Endothelial cell of umbilical vein (primary cell): ENCODE results near the gene NID2. TPM values are rescaled to one million over a fixed set of nuclear protein-coding genes. Genes with fewer than 3 reads are reported as not detected.

ENCODE experiments used
- BruUV-seq: library from RNA; stranded (reverse); fragments of 400-500 nt; replicated peaks from 2 replicates; lab custom pipeline; 2021; lab: Mats Ljungman, UMichigan
- CTCF ChIA-PET: fragments of 300-600, 350-600 bp; sonication (Branson Sonifier 250); formaldehyde crosslinking; loops from one replicate; lab custom pipeline; 2021; ENCODE audit warnings: antibody characterized with exemption, inconsistent platforms; lab: Charles Lee
- POLR2A ChIA-PET: fragments of 300-600, 350-600 bp; sonication (Branson Sonifier 250); formaldehyde crosslinking; loops from one replicate; lab custom pipeline; 2021; ENCODE audit warnings: antibody characterized with exemption, inconsistent platforms; lab: Charles Lee
- DNase-seq: peaks from one replicate; pipeline ENCODE4 v3.0.0-alpha.2; 2011; ENCODE audit warnings: low read depth, low spot score
- FAIRE-seq: peaks from 2 replicates; lab custom pipeline; 2011; peaks lifted over from hg19 to GRCh38; lab: Jason Lieb, UNC
- H2AFZ ChIP-seq: 2 replicates; pipeline ENCODE4 v1.6.0; 2012; ENCODE audit warnings: low read depth, low read length, control low read depth, inconsistent platforms
- H3K27ac ChIP-seq: 2 replicates; pipeline ENCODE4 v1.5.1; 2011; ENCODE audit warnings: low read depth, mild to moderate bottlenecking, control low read depth, low read length, moderate library complexity; ENCODE audit not compliant: insufficient read depth
- H3K27me3 ChIP-seq, 2 experiments: 2 replicates each; pipeline versions ENCODE4 v1.6.0 to v1.6.1; 2011; ENCODE audit warnings: low read length in 2 of 2, mixed read lengths in 1 of 2; ENCODE audit not compliant: control insufficient read depth in 2 of 2, insufficient read depth in 2 of 2
- H3K36me3 ChIP-seq, 2 experiments: 2 replicates in 1 of 2; 3 replicates in 1 of 2; pipeline ENCODE4 v1.5.1; 2011; ENCODE audit warnings: low read length in 2 of 2, mild to moderate bottlenecking in 1 of 2, moderate library complexity in 1 of 2; ENCODE audit not compliant: control insufficient read depth in 2 of 2, insufficient read depth in 2 of 2; ENCODE audit errors: extremely low read depth in 1 of 2
- H3K4me1 ChIP-seq: 3 replicates; pipeline ENCODE4 v1.5.1; 2011; ENCODE audit warnings: mild to moderate bottlenecking, low read length; ENCODE audit not compliant: control insufficient read depth, insufficient read depth; ENCODE audit errors: extremely low read depth
- H3K4me2 ChIP-seq: 2 replicates; pipeline ENCODE4 v1.6.1; 2011; ENCODE audit warnings: low read length, control low read depth, mixed read lengths; ENCODE audit not compliant: insufficient read depth
- H3K4me3 ChIP-seq, 3 experiments: fragments of 200-600 bp in 1 of 3; sonication (generic), shearing (Covaris generic) in 1 of 3; replicated peaks in 1 of 3; 2 replicates each; pipeline ENCODE4 v1.5.1; 2011 to 2016; ENCODE audit warnings: control low read depth in 3 of 3, low read length in 3 of 3, mild to moderate bottlenecking in 2 of 3, inconsistent platforms in 1 of 3, low read depth in 1 of 3, moderate library complexity in 1 of 3; ENCODE audit not compliant: insufficient read depth in 1 of 3
- H3K79me2 ChIP-seq: 2 replicates; pipeline ENCODE4 v1.6.0; 2012; ENCODE audit warnings: low read length, inconsistent platforms; ENCODE audit not compliant: control insufficient read depth, insufficient read depth
- H3K9ac ChIP-seq: replicated peaks from 2 replicates; pipeline ENCODE3; 2011; ENCODE audit warnings: low read length, control low read depth; ENCODE audit not compliant: insufficient read depth; ENCODE audit errors: extremely low read depth
- H3K9me1 ChIP-seq: replicated peaks from 3 replicates; pipeline ENCODE4 v1.6.0; 2011; ENCODE audit warnings: mild to moderate bottlenecking, low read length; ENCODE audit not compliant: control insufficient read depth, insufficient read depth; ENCODE audit errors: extremely low read depth
- H3K9me3 ChIP-seq: replicated peaks from 2 replicates; pipeline ENCODE4 v1.5.1; 2012; ENCODE audit warnings: low read length, inconsistent platforms; ENCODE audit not compliant: control insufficient read depth, insufficient read depth
- H4K20me1 ChIP-seq: replicated peaks from 2 replicates; pipeline ENCODE3; 2011; ENCODE audit warnings: mild to moderate bottlenecking, low read length; ENCODE audit not compliant: control insufficient read depth, insufficient read depth; ENCODE audit errors: extremely low read depth
- EZH2 ChIP-seq: IDR thresholded peaks from 2 replicates; pipeline ENCODE4 v1.6.1; 2012; ENCODE audit warnings: borderline replicate concordance, low read depth, mild to moderate bottlenecking, moderate library complexity, low read length, inconsistent platforms; ENCODE audit not compliant: severe bottlenecking
- GATA2 ChIP-seq: IDR thresholded peaks from 2 replicates; pipeline ENCODE4 v1.7.0; 2011; ENCODE audit warnings: low read depth, mild to moderate bottlenecking, moderate library complexity, mixed read lengths, low read length; ENCODE audit not compliant: insufficient read length, insufficient read depth
- MAX ChIP-seq: IDR thresholded peaks from 2 replicates; pipeline ENCODE4 v1.6.1; 2011; ENCODE audit not compliant: insufficient read depth, insufficient read length
- MYC ChIP-seq: IDR thresholded peaks from one replicate; pipeline ENCODE4 v1.6.1; 2011; ENCODE audit warnings: mild to moderate bottlenecking, low read depth, low read length
- POLR2AphosphoS5 ChIP-seq: IDR thresholded peaks from 2 replicates; pipeline ENCODE4 v1.6.1; 2012; ENCODE audit warnings: low read depth, mild to moderate bottlenecking, control low read depth, low read length, moderate library complexity; ENCODE audit not compliant: insufficient read depth
- dilution Hi-C: fragments of 300-500 bp; cut with MboI; formaldehyde crosslinking; loops from one replicate; pipeline ENCODE4 v1.15.0; 2019; ENCODE audit warnings: low sequenced_read_pairs; ENCODE audit not compliant: extremely low pct_ligation_motif_present
- intact Hi-C: fragments of 100-400 bp; cut with micrococcal nuclease; formaldehyde crosslinking; loops from one replicate; pipeline ENCODE4 v1.10.0; 2022
- polyA plus RNA-seq, 4 experiments: library from polyadenylated mRNA; depleted of rRNA in 3 of 4; stranded (reverse) in 3 of 4; unstranded in 1 of 4; fragments of >200 nt; gene quantifications; 2 replicates each; pipeline versions ENCODE4 v1.2.1 to v1.2.3, GENCODE V29; 2011 to 2012; ENCODE audit warnings: missing spikeins in 1 of 4
- total RNA-seq: library from RNA; stranded (reverse); gene quantifications from 2 replicates; pipeline ENCODE4 v1.2.3, GENCODE V29; 2021
- TF ChIP-seq, protein P1 (sequence below), 2 donors: IDR thresholded peaks; 1 replicate in 1 of 2; 2 replicates in 1 of 2; pipeline ENCODE4 v1.5.1; 2011; ENCODE audit warnings: low read length in 2 of 2, mild to moderate bottlenecking in 2 of 2, moderate library complexity in 2 of 2, control low read depth in 1 of 2, inconsistent platforms in 1 of 2, low read depth in 1 of 2; ENCODE audit not compliant: insufficient read depth in 1 of 2; ENCODE audit errors: extremely low read depth in 1 of 2

The NID2 gene
- total and polyA plus RNA-seq, 2 donors (not counting 3 experiments of a cell fraction or from before 2014, with no cell fraction given): 22.5 to 56.7 TPM

- no peaks in the 10 kb centered on the region for H3K9me1 ChIP-seq
- no peak for TF ChIP-seq EZH2
- TF ChIP-seq, protein P1, sequence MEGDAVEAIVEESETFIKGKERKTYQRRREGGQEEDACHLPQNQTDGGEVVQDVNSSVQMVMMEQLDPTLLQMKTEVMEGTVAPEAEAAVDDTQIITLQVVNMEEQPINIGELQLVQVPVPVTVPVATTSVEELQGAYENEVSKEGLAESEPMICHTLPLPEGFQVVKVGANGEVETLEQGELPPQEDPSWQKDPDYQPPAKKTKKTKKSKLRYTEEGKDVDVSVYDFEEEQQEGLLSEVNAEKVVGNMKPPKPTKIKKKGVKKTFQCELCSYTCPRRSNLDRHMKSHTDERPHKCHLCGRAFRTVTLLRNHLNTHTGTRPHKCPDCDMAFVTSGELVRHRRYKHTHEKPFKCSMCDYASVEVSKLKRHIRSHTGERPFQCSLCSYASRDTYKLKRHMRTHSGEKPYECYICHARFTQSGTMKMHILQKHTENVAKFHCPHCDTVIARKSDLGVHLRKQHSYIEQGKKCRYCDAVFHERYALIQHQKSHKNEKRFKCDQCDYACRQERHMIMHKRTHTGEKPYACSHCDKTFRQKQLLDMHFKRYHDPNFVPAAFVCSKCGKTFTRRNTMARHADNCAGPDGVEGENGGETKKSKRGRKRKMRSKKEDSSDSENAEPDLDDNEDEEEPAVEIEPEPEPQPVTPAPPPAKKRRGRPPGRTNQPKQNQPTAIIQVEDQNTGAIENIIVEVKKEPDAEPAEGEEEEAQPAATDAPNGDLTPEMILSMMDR (IDR thresholded peaks at IDR 0.05; ENCODE audit: extremely low read depth in 1 of 2, insufficient read depth in 1 of 2, low read depth in 1 of 2, low read length in 2 of 2): no peak
- no peak for TF ChIP-seq POLR2AphosphoS5
- TF ChIP-seq MYC: no peak
- H3K27ac ChIP-seq: no peak overlapping the region
- H3K4me3 ChIP-seq: no peak overlapping the region
- no peak overlapping the region for H3K9ac ChIP-seq
- no peaks in the 10 kb centered on the region for H4K20me1 ChIP-seq
- H3K79me2 ChIP-seq: no peaks in the 10 kb centered on the region
- H3K36me3 ChIP-seq: peaks cover 27 to 28% of the 10 kb centered on the region in 2 experiments
- H2AFZ ChIP-seq: no peak overlapping the region
- ChIA-PET POLR2A (no interaction called here), CTCF (interaction anchor here (1.5 kb wide), 1 partner anchor 10 kb away, joined by 8 read pairs; no protein-coding TSS in a partner anchor)
- FAIRE-seq (no peak), DNase-seq (no peak)
- dilution Hi-C loops: no loop called here
- no peak overlapping the region for H3K4me2 ChIP-seq
- no peaks in the 10 kb centered on the region for H3K27me3 ChIP-seq
- no TSS peak for BruUV-seq
- H3K9me3 ChIP-seq: no peaks in the 10 kb centered on the region
- intact Hi-C loops: no loop called here
- H3K4me1 ChIP-seq: peaks cover 17% of the 10 kb centered on the region
Measured at GRCh38 chr14:52005625-52006024, 63.2 kb downstream of the NID2 start.

DNA sequence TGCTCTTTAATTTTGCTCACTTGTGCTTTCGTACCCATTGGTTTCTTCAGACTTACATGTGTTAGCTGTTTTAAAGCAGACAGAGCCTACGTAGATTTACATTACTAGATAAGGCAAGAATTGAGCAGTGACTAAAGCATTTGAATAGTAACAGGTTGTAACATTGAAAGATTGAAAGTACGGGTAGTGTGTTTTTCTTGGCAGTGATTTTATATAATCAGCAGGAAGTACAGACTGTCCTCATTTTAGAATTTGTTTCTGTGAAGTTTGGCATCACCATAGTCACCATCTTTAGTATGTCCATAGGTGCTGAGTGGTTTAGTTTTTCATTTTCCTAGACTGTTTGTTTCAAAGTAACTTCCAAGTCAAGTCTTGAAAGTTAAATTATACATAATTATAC is 65.5 kb downstream of the NID2 start:
- TF ChIP-seq MAX (no peak), GATA2 (peak; percentile 18)
- CTCF ChIA-PET: interaction anchor here (1.1 to 2.4 kb wide), 5 partner anchors 11 to 68 kb away, joined by 3 to 14 read pairs (median 7); no protein-coding TSS in a partner anchor

More for the DNA sequence above, 65.5 kb downstream of the NID2 start:
- Histone ChIP-seq H3K4me2 (peak overlapping the region; percentile 12), H3K79me2 (peaks cover under 1% of the 10 kb centered on the region), H3K9ac (peak overlapping the region; percentile 8), H3K4me1 (peaks cover 17% of the 10 kb centered on the region), H4K20me1 (no peaks in the 10 kb centered on the region), H3K27ac (peak overlapping the region; percentile 66), H2AFZ (no peak overlapping the region), H3K27me3 (no peaks in the 10 kb centered on the region), H3K4me3 (no peak overlapping the region), H3K36me3 (peaks cover 26 to 34% of the 10 kb centered on the region in 2 experiments), H3K9me3 (no peaks in the 10 kb centered on the region), H3K9me1 (no peaks in the 10 kb centered on the region)
- intact Hi-C loops (loop anchor here (2.0 kb wide), 1 partner anchor 21 kb away; no protein-coding TSS in a partner anchor), dilution Hi-C loops (no loop called here)
- no TSS peak for BruUV-seq
- POLR2A ChIA-PET: no interaction called here
- FAIRE-seq: no peak
- DNase-seq: peak; percentile 33
